ENCODE measurements around the gene FAM13A.

- TF ChIP-seq CTCF (IDR thresholded peaks at IDR 0.05; ENCODE audit: low read length): no peak
- no peak for TF ChIP-seq EZH2 (optimal IDR thresholded peaks at IDR 0.05; ENCODE audit: low read depth, low read length)
- TF ChIP-seq EZH2phosphoT487 (IDR thresholded peaks at IDR 0.05; ENCODE audit: low read length): no peak
Observed at GRCh38 chr4:88804234-88804633, 252.8 kb downstream of the FAM13A start.

Measured in MM.1S (cell line).